ENCODE measurements around the gene FGFR4. TPM values are rescaled to one million over a fixed set of nuclear protein-coding genes. Genes with fewer than 3 reads are reported as not detected.

The FGFR4 gene
- total and polyA plus RNA-seq, 3 donors from 2014 or later = 7.8 to 10.3 (median 9.7) TPM

DNA sequence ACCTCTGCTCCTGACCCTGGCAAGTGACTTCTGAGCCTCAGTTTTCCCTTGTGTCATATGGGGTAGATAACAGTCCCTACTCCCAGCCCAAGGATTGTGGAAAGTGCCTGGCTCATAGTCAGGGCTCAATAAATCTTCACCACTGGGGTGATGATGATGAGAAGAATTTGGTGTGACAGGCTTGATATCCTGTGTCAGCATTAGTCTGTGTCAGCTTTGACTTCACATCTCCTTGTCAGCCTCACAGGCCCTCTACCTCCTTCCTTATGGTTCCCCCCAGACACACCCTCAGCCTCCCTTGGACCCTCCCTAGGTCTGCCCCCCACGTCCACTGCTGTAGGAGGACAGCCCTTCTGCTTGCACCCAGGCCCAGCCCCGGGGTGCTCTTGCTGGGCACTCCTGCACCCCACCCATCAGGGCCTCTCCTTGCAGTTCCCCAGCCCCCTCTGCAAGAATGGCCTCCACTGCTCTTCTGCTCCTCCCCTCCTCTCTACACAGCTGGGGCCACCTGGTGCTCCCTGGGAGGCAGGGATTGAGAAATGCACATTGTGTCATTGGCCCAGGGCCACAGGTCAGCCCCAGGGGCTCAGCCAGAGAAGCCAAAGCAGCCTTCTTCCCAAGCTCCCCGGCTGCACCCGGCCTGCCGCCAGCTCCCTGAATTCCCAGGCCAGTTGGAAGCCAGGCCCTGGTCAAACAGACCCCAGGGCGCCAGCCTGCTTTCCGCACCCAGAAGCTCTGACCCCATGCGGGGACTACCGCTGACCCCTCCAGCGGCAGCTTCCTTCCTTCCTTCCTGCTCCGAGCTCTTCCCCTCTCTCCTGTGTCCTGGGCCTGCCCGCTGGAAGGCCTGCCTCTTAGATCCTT, 7.7 kb downstream of the FGFR4 start:
- WGBS, 2 donors = 39 to 61% methylated on average over 7 to 12 of the region's 12 CpGs
- no peaks in the 10 kb centered on the region for H3K9me3 ChIP-seq
- no peaks in the 10 kb centered on the region for H3K36me3 ChIP-seq (ENCODE audit: low read depth, missing control alignments)
- TF ChIP-seq POLR2A (IDR thresholded peaks at IDR 0.05) = no peak
- TF ChIP-seq, protein P1, sequence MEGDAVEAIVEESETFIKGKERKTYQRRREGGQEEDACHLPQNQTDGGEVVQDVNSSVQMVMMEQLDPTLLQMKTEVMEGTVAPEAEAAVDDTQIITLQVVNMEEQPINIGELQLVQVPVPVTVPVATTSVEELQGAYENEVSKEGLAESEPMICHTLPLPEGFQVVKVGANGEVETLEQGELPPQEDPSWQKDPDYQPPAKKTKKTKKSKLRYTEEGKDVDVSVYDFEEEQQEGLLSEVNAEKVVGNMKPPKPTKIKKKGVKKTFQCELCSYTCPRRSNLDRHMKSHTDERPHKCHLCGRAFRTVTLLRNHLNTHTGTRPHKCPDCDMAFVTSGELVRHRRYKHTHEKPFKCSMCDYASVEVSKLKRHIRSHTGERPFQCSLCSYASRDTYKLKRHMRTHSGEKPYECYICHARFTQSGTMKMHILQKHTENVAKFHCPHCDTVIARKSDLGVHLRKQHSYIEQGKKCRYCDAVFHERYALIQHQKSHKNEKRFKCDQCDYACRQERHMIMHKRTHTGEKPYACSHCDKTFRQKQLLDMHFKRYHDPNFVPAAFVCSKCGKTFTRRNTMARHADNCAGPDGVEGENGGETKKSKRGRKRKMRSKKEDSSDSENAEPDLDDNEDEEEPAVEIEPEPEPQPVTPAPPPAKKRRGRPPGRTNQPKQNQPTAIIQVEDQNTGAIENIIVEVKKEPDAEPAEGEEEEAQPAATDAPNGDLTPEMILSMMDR (IDR thresholded peaks at IDR 0.05) = no peak
- H3K27me3 ChIP-seq = no peaks in the 10 kb centered on the region
- intact Hi-C loops (cut with DNase I; ENCODE audit: low total_unique reads) = no loop called here
- H3K4me3 ChIP-seq = no peak overlapping the region
- peaks cover 16% of the 10 kb centered on the region for H3K4me1 ChIP-seq
- H3K27ac ChIP-seq = no peak overlapping the region
- peak; percentile 86 for DNase-seq

DNA sequence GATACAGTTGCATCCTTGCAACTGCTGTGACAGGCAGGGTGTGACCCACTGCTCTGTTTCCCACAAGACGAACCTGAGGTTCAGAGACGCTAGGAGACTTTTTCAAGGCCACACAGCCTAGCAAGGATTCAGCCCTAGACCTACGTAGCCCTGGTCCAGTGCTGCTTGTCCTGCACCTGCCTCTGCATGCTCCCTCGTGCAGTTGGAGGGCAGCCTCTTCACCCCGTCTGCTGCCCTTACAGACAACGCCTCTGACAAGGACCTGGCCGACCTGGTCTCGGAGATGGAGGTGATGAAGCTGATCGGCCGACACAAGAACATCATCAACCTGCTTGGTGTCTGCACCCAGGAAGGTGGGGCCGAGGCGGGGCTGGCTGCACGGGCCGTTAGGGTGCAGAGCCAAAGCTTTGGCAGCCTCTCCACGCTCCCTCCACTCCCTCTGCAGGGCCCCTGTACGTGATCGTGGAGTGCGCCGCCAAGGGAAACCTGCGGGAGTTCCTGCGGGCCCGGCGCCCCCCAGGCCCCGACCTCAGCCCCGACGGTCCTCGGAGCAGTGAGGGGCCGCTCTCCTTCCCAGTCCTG, 8.5 kb downstream of the FGFR4 start:
- H3K4me3 ChIP-seq = no peak overlapping the region
- H3K27me3 ChIP-seq = no peaks in the 10 kb centered on the region
- 47 to 69% methylated on average over 5 to 28 of the region's 28 CpGs for WGBS, 2 donors
- no peaks in the 10 kb centered on the region for H3K9me3 ChIP-seq
- DNase-seq = no peak
- no peaks in the 10 kb centered on the region for H3K36me3 ChIP-seq (ENCODE audit: low read depth, missing control alignments)
- intact Hi-C loops (cut with DNase I; ENCODE audit: low total_unique reads) = no loop called here
- no peak overlapping the region for H3K27ac ChIP-seq
- no peak for TF ChIP-seq POLR2A (IDR thresholded peaks at IDR 0.05)
- TF ChIP-seq, protein P1 (IDR thresholded peaks at IDR 0.05) = no peak
- H3K4me1 ChIP-seq = peaks cover 15% of the 10 kb centered on the region

DNA sequence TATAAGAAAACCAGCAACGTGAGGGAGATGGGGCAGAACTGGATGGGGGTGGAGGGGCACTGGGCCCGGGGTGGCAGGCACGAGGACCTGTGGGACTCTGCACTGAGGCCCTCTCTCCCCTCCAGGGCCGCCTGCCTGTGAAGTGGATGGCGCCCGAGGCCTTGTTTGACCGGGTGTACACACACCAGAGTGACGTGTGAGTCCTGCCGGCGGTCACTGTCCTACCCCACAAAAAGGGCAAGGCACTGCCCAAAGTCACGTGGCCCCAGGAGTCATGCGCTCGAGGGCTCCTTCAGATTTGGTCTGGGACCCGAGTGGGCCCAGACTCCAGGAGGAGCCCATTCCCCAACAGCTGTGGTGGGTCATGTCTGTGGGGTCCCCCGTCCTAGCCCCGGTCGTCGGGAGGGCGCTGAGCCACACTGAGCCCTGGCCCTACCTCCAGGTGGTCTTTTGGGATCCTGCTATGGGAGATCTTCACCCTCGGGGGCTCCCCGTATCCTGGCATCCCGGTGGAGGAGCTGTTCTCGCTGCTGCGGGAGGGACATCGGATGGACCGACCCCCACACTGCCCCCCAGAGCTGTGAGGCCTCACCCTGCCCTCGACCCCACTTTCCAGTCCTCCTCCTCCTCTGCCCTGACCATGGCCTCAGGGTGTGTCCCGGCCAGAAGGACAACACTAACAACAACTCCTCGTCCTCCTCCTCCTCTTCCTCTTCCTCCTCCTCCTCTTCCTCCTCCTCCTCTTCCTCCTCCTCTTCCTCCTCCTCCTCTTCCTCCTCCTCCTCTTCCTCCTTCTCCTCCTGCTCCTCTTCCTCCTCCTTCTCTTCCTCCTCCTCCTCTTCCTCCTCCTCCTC, 9.7 kb downstream of the FGFR4 start:
- Histone ChIP-seq H3K36me3 (ENCODE audit: low read depth, missing control alignments) (no peaks in the 10 kb centered on the region), H3K27me3 (no peaks in the 10 kb centered on the region), H3K4me3 (no peak overlapping the region), H3K27ac (no peak overlapping the region), H3K4me1 (peaks cover 15% of the 10 kb centered on the region), H3K9me3 (no peaks in the 10 kb centered on the region)
- no peak for DNase-seq
- intact Hi-C loops (cut with DNase I; ENCODE audit: low total_unique reads) = no loop called here
- WGBS, 2 donors = 88 to 90% methylated on average over 17 to 29 of the region's 29 CpGs
- TF ChIP-seq, protein P1 (IDR thresholded peaks at IDR 0.05) = no peak

DNA sequence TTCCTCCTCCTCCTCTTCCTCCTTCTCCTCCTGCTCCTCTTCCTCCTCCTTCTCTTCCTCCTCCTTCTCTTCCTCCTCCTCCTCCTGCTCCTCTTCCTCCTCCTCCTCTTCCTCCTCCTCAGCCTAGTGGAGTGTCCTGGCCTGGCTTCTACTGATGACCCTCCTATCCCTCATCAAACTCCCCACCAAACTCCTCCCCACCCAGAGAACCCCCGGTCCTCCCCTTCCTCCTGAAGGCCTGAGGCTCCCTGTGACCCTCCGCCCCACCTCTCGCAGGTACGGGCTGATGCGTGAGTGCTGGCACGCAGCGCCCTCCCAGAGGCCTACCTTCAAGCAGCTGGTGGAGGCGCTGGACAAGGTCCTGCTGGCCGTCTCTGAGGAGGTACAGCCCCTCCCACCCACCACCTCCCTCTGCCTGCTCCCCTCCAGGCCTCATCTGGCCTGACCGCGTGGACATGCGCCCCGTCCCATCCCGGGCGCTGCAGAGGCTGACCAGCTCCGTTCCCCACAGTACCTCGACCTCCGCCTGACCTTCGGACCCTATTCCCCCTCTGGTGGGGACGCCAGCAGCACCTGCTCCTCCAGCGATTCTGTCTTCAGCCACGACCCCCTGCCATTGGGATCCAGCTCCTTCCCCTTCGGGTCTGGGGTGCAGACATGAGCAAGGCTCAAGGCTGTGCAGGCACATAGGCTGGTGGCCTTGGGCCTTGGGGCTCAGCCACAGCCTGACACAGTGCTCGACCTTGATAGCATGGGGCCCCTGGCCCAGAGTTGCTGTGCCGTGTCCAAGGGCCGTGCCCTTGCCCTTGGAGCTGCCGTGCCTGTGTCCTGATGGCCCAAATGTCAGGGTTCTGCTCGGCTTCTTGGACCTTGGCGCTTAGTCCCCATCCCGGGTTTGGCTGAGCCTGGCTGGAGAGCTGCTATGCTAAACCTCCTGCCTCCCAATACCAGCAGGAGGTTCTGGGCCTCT, 10.6 kb downstream of the FGFR4 start:
- H3K36me3 ChIP-seq (ENCODE audit: low read depth, missing control alignments) = no peaks in the 10 kb centered on the region
- H3K4me1 ChIP-seq = peaks cover 15% of the 10 kb centered on the region
- no peaks in the 10 kb centered on the region for H3K27me3 ChIP-seq
- WGBS, 2 donors = 87 to 93% methylated on average over 17 to 30 of the region's 30 CpGs
- H3K27ac ChIP-seq = no peak overlapping the region
- TF ChIP-seq POLR2A (IDR thresholded peaks at IDR 0.05) = no peak
- TF ChIP-seq, protein P1 (IDR thresholded peaks at IDR 0.05) = no peak
- DNase-seq = no peak
- intact Hi-C loops (cut with DNase I; ENCODE audit: low total_unique reads) = no loop called here
- H3K4me3 ChIP-seq = no peak overlapping the region
- H3K9me3 ChIP-seq = no peaks in the 10 kb centered on the region

All from testis (tissue), 3 donors.